ENCODE data around the gene OTOG.

The OTOG gene

DNA sequence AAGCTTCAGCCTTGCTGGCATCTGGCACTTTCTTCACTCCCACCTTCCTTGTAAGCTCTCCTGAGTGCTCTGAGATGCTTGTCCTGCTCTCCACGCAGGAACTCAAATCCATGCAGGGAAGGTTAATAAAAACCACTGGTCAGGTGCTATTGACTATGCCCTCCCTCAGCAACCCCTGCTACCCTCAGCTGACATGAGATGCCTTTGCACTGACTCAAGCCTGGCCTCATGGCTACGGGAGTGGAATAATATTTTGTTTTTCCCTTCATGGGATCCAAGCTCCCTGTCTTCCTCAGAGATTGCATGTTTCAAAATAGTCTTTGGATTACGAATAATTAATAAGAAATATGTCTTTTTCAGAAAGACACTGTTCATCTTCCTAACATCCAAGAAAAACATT, 38.8 kb upstream of the OTOG start:
- Histone ChIP-seq H2AFZ (ENCODE audit: low read length) (no peak overlapping the region), H3K4me3 (ENCODE audit: low read length) (no peak overlapping the region), H3K9ac (ENCODE audit: low read length) (no peak overlapping the region), H3K9me2 (replicated peaks; ENCODE audit: insufficient read depth, low read length) (no peaks in the 10 kb centered on the region), H3F3A (ENCODE audit: insufficient read depth, low read length) (no peaks in the 10 kb centered on the region), H3K4me2 (ENCODE audit: low read depth, low read length) (no peak overlapping the region), H3K4me1 (ENCODE audit: low read length) (peaks cover 4% of the 10 kb centered on the region), H4K20me1 (ENCODE audit: insufficient read depth, low read length) (no peaks in the 10 kb centered on the region), H3K27me3 (replicated peaks; ENCODE audit: insufficient read depth, low read length) (no peaks in the 10 kb centered on the region), H3K9me3 (replicated peaks; ENCODE audit: insufficient read depth, low read length) (no peaks in the 10 kb centered on the region), H3K79me2 (ENCODE audit: low read length) (no peaks in the 10 kb centered on the region), H3K27ac (ENCODE audit: low read length) (no peak overlapping the region), H3K36me3 (replicated peaks; ENCODE audit: insufficient read depth, low read length) (no peaks in the 10 kb centered on the region)
- DNase-seq: no peak
- TF ChIP-seq EZH2phosphoT487 (IDR thresholded peaks at IDR 0.05; ENCODE audit: low read length): no peak

GRCh38 chr11:17508791-17509190, 38.3 kb upstream of the OTOG start:
- Histone ChIP-seq H3K27me3 (replicated peaks; ENCODE audit: insufficient read depth, low read length) (no peaks in the 10 kb centered on the region), H2AFZ (ENCODE audit: low read length) (no peak overlapping the region), H3K9me2 (replicated peaks; ENCODE audit: insufficient read depth, low read length) (no peaks in the 10 kb centered on the region), H3K4me3 (ENCODE audit: low read length) (no peak overlapping the region), H4K20me1 (ENCODE audit: insufficient read depth, low read length) (no peaks in the 10 kb centered on the region), H3K9ac (ENCODE audit: low read length) (no peak overlapping the region), H3K4me2 (ENCODE audit: low read depth, low read length) (no peak overlapping the region), H3K36me3 (replicated peaks; ENCODE audit: insufficient read depth, low read length) (no peaks in the 10 kb centered on the region), H3K9me3 (replicated peaks; ENCODE audit: insufficient read depth, low read length) (no peaks in the 10 kb centered on the region), H3K4me1 (ENCODE audit: low read length) (peaks cover 4% of the 10 kb centered on the region), H3K79me2 (ENCODE audit: low read length) (no peaks in the 10 kb centered on the region), H3F3A (ENCODE audit: insufficient read depth, low read length) (no peaks in the 10 kb centered on the region), H3K27ac (ENCODE audit: low read length) (no peak overlapping the region)
- TF ChIP-seq, protein P1, sequence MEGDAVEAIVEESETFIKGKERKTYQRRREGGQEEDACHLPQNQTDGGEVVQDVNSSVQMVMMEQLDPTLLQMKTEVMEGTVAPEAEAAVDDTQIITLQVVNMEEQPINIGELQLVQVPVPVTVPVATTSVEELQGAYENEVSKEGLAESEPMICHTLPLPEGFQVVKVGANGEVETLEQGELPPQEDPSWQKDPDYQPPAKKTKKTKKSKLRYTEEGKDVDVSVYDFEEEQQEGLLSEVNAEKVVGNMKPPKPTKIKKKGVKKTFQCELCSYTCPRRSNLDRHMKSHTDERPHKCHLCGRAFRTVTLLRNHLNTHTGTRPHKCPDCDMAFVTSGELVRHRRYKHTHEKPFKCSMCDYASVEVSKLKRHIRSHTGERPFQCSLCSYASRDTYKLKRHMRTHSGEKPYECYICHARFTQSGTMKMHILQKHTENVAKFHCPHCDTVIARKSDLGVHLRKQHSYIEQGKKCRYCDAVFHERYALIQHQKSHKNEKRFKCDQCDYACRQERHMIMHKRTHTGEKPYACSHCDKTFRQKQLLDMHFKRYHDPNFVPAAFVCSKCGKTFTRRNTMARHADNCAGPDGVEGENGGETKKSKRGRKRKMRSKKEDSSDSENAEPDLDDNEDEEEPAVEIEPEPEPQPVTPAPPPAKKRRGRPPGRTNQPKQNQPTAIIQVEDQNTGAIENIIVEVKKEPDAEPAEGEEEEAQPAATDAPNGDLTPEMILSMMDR (IDR thresholded peaks at IDR 0.05; ENCODE audit: low read length): no peak
- no peak for TF ChIP-seq EZH2 (optimal IDR thresholded peaks at IDR 0.05; ENCODE audit: low read depth, low read length)
- no peak for TF ChIP-seq EZH2phosphoT487 (IDR thresholded peaks at IDR 0.05; ENCODE audit: low read length)
- DNase-seq: no peak

- Histone ChIP-seq H3K36me3 (replicated peaks; ENCODE audit: insufficient read depth, low read length) (no peaks in the 10 kb centered on the region), H2AFZ (ENCODE audit: low read length) (no peak overlapping the region), H3F3A (ENCODE audit: insufficient read depth, low read length) (no peaks in the 10 kb centered on the region), H4K20me1 (ENCODE audit: insufficient read depth, low read length) (no peaks in the 10 kb centered on the region), H3K4me1 (ENCODE audit: low read length) (peaks cover 4% of the 10 kb centered on the region), H3K9ac (ENCODE audit: low read length) (no peak overlapping the region), H3K4me3 (ENCODE audit: low read length) (no peak overlapping the region), H3K4me2 (ENCODE audit: low read depth, low read length) (no peak overlapping the region), H3K9me2 (replicated peaks; ENCODE audit: insufficient read depth, low read length) (no peaks in the 10 kb centered on the region), H3K9me3 (replicated peaks; ENCODE audit: insufficient read depth, low read length) (no peaks in the 10 kb centered on the region), H3K27ac (ENCODE audit: low read length) (no peak overlapping the region), H3K27me3 (replicated peaks; ENCODE audit: insufficient read depth, low read length) (no peaks in the 10 kb centered on the region), H3K79me2 (ENCODE audit: low read length) (no peaks in the 10 kb centered on the region)
- no peak for DNase-seq
- TF ChIP-seq EZH2 (optimal IDR thresholded peaks at IDR 0.05; ENCODE audit: low read depth, low read length) (no peak), EZH2phosphoT487 (IDR thresholded peaks at IDR 0.05; ENCODE audit: low read length) (no peak)
- TF ChIP-seq, protein P1 (IDR thresholded peaks at IDR 0.05; ENCODE audit: low read length): no peak
Observed at GRCh38 chr11:17510507-17511206, 36.4 kb upstream of the OTOG start.

DNA sequence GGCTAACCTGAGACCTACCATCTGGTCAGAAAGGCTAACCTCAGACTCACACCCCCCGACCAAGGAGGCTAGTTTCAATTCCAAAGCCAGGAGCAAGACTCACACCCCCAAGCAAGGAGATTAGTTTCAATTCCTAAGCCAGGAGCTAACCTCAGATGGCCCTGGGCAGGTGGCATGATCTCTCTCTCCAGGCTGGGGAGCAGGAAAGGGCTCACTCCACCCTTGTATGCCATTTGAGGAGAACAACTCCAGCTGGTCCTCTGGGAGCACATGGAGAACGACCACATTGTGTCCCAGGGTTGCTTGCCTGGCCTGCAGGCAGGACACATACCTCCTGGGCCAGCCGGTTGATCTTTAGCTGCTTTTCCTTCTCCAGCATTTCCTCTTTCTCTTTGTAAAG, 35.5 kb upstream of the OTOG start:
- Histone ChIP-seq H3K4me3 (ENCODE audit: low read length) (no peak overlapping the region), H3K27ac (ENCODE audit: low read length) (no peak overlapping the region), H3K9me3 (replicated peaks; ENCODE audit: insufficient read depth, low read length) (no peaks in the 10 kb centered on the region), H3K4me1 (ENCODE audit: low read length) (peaks cover 4% of the 10 kb centered on the region), H3F3A (ENCODE audit: insufficient read depth, low read length) (no peaks in the 10 kb centered on the region), H3K79me2 (ENCODE audit: low read length) (no peaks in the 10 kb centered on the region), H3K9ac (ENCODE audit: low read length) (no peak overlapping the region), H3K36me3 (replicated peaks; ENCODE audit: insufficient read depth, low read length) (no peaks in the 10 kb centered on the region), H3K27me3 (replicated peaks; ENCODE audit: insufficient read depth, low read length) (no peaks in the 10 kb centered on the region), H4K20me1 (ENCODE audit: insufficient read depth, low read length) (no peaks in the 10 kb centered on the region), H2AFZ (ENCODE audit: low read length) (no peak overlapping the region), H3K4me2 (ENCODE audit: low read depth, low read length) (no peak overlapping the region), H3K9me2 (replicated peaks; ENCODE audit: insufficient read depth, low read length) (no peaks in the 10 kb centered on the region)
- TF ChIP-seq, protein P1 (IDR thresholded peaks at IDR 0.05; ENCODE audit: low read length): no peak
- TF ChIP-seq EZH2 (optimal IDR thresholded peaks at IDR 0.05; ENCODE audit: low read depth, low read length): no peak
- no peak for TF ChIP-seq EZH2phosphoT487 (IDR thresholded peaks at IDR 0.05; ENCODE audit: low read length)
- no peak for DNase-seq
